CD4-positive, alpha-beta T cell treated with Interleukin-12 subunit alpha and Interleukin-12 subunit beta, for 1 hour (primary cell): Measurements from ENCODE around the gene ATP6V1C2.
"Not testable (repeated sequence)": the region's sequence is repeated elsewhere in the genome, so short reads cannot be mapped to it uniquely, and the experiment has no call there.

Experiments used
- DNase-seq: peaks from one replicate; pipeline ENCODE4 v3.0.0-alpha.2; 2020

Gene ATP6V1C2

DNA sequence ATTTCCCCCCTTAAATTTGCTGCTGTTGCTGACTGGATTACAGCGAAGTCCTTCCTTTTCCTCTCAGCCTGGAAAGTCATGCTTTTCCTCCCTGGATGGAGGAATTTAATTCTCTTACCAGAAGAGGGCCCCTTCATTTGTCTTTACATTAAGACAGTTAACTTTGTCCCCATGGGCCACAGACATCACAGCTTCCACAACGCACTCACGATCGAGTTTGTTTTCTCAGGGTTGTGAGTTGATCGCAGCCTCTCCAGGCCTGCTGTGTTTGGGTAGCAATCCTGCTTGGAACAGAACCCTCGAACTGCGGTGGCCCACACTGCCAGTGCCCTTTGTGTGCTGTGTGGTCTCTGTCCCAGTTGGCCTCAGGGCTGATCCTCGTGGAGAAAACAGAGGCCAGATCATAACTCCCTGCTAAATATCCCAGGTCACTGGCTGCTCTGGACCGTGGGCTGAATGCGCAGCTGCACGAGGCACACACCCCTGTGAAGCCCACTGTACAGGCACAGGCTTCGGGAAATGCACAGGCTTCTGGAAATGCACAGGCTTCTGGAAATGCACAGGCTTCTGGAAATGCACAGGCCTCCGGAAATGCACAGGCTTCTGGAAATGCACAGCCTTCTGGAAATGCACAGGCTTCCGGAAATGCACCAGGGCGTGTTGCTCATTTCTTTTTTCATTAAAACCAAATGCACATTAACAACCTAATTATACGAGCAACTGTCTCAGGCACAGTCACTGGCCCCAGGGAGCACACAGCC, 93.3 kb downstream of the ATP6V1C2 start:
- no peak for DNase-seq

DNA sequence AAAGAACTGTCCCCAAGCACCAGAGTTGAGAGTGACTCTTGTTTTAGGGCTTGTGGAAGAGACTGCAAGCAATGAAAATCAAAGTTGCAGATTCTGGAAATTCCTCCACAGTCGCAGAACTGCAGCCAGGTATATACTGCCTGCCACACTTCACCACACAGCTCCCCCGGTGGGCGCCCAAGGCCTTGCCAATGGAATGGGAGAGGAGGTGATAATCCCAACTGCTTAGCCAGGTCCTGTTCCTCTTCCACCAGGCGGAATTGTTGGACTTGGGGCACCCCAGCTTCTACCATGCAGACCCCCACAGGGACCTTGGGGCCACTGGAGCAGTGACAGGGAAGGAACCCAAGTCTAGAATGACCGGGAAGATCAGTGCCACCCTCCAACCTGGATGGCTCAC, 96.0 kb downstream of the ATP6V1C2 start:
- DNase-seq: no peak

DNA sequence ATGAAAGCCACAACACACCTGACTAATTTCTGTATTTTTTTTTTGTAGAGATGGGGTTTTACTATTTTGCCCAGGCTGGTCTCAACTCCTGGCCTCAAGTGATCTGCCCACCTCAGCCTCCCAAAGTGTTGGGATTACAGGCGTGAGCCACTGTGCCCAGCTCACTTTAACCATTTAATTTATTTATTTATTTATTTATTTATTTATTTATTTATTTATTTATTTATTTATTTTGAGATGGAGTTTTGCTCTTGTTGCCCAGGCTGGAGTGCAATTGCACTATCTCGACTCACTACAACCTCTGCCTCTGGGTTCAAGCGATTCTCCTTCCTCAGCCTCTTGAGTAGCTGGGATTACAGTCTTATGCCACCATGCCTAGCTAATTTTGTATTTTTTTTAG, 96.9 kb downstream of the ATP6V1C2 start:
- DNase-seq: not testable (repeated sequence)

DNA sequence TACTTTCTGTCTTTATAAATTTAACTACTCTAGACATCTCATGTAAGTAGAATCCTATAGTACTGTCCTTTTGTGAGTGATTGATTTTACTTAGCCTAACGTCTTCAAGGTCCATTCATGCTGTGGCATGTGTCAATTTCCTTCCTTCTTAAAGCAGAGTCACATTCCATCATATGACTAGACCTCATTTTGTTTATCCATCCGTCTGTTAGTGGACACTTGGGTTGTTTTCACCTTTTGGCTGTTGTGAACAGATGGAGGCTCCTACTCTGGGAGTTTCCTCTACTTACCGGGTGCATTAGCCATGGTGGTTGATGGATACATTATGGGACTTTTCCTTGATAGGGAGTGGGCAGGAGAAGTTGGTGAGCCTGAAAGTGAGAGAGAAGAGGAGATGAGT, 97.6 kb downstream of the ATP6V1C2 start:
- no peak for DNase-seq

DNA sequence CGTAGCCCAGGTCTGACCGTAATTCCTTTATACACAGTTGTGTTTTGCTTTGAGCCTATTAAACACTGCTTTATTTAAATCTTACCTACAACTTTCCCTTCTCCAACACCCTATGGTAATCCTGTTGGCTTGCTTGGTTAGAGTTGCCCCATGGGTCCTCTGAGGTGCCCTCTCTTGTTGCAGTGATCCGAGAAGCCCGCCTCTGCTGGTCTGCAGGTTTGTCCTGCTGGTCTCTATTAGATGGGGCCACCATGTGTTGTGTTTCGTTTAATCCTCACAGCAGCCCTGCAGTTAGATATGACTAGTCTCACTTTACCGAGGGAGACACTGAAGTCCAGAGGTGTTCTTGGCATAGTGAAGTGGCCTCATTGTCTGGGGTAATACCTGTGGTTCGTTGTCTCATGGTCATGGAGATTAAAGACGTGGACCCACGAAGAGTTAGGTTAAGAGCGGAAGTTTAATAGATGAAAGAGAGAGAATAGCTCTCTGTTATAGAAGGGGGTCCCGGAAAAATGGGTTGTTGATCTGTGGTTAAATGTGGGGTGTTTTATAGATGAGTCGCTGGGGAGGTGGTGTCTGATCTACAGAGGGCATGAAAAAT, 98.4 kb downstream of the ATP6V1C2 start:
- DNase-seq: no peak

DNA sequence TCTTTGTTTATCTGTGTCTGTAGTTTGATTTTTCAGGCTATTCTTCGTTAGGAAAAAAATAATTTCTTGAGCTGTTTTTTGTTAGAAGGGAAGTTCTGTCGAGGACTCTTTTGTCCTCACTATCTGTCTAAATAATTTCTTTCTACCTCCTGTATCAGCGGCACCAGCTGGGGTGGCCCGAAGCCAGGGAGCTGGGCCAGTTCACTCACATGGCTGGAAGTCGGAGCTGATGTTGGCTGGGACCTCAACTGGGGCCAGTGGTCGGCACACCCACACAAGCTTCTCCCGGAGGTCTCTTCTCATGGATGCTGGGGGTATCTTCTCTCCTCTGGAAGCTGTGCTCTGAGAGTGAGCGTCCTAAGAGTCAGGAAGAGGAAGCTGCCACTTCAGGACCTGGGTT, 99.1 kb downstream of the ATP6V1C2 start:
- DNase-seq: no peak

DNA sequence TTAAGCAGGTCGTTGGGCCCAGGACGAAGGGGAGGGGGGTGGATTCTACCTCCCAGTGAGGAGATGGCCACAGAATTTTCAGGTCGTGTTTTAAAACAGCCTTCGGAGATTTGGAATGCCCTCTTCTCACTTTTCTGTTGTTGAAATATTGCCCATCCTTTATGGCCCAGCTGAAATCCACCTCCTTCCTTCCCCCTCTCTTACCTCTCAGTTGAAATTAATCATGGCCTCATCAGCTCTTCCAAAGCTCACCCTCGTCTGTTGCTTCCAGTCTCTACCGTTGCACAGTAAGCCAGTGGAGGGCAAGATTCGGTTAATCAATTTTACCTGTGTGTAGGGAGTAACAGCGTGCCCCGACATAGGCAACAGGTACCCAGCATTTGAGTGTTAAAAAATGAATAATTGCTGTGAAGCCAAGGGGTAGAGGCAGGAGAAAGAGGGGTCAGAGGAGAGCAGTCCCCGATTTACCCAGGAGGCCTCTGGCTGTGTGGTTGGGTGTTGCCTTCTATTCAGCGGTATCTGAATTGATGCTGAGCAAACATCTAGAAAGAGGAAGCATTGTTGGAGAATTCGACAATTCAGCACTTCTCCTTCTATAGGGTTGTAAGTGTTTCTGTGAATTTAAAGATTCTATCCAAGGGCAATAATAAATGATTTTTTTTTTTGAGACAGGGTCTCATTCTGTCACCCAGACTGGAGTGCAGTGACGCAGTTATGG, 99.7 kb downstream of the ATP6V1C2 start:
- no peak for DNase-seq

DNA sequence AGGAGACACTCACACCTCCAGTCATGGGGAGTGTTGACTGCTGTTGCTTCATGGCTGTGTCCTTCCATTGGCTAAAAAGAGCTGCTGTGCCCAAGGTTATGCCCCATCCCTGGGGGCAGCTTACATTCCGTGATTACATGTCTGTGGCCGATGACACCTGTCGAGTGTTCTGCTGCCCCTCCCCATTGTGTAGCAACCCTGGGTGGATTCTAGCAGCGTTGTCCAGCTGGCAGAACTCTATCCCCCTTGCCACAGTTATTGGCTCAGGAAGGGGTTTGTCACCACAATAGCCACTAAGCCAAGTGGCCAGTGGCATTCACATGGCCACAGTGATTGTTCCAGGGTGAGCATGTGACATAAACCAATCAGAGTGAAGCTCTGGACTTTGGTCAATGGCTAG, 102.8 kb downstream of the ATP6V1C2 start:
- DNase-seq: no peak

DNA sequence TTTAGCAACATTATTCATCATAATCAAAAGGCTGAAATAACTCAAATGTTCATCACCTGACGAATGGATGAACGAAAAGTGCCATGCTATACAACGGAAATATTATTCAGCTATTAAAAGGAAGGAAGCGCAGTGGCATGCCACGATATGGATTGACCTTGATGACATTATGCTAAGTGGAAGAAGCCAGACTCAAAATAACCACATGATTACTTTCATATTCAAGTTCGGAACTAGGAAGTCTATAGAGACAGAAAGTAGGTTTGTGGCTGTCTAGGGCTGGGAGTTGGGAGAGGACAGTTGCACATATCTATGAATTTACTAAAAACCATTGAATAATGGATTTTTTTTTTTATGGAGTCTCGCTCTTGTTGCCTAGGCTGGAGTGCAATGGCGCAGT, 104.6 kb downstream of the ATP6V1C2 start:
- DNase-seq: no peak

DNA sequence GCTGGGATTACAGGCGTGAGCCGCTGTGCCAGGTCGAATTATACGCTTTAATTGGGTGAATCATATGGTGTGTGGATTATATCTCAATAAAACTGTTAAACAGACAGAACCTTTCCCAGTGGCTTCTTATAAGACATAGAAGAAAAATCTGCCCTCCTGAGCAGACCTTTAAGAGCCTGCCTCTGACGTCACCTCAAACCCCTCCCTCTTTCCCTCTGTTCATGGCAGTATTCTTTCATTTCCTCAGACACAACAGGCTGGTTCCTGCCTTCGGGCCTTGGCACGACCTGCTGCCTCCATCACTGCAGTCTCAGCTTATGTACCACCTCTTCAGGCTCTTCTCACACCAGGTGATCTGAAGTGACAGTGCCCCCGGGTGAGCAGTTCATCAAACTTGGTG, 105.2 kb downstream of the ATP6V1C2 start:
- DNase-seq: no peak

DNA sequence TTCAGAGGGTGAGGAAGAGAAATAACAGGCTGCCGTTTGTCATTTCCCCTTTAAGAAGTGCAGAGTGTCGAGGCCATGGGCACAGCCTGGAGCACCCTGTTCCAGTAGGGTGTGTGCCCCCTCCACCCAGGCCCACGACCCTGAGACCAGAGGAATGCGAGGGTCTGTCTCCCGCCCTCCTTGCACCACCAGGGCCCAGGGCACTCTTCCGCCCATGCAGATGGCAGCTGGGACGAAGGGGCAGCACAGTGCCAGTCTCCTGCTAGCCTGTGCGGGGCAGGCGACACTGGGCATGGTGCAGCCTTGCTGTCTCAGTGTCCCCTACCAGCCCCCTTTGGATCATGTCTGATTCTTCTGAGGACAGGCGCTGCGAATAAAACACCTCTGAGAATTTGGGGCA, 106.9 kb downstream of the ATP6V1C2 start:
- DNase-seq: no peak

DNA sequence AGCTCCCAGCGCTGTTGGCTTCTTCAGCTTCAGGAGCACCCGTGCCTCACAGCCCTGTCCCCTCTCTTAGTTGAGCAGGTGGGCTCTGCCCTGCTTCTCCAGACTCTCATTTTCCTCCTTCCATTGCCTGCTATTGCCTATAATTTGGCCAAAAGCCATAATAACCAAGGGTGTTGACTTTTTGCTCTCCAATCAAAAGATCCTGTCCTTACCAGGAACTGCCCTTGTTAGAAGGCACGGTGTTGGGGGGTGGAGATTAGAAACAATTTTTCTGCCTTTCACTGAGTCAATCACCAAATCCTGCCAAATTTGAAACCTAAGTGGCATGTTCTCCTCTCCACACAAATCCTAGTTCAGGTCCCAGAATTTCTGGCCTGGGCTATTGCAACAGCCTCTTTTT, 107.9 kb downstream of the ATP6V1C2 start:
- no peak for DNase-seq

DNA sequence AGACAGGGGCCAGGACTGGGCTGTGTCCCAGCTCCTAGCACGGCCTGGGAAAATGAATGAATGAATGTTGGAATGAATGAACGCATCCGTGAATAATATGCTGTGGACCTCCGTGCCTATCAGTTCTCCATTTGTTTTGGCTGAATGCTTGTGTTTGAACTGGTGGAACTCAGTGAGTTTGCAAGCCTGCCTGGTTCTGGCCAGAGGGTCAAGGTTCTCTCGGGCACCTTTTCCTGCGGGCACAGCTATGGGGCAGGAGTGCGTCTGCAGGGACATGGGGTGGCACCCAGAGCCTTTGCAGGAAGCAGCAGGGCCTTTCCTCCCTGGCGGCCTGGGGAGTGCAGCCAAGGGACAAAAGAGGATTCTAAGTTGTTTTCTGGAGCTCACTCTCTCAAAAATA, 108.8 kb downstream of the ATP6V1C2 start:
- DNase-seq: no peak

DNA sequence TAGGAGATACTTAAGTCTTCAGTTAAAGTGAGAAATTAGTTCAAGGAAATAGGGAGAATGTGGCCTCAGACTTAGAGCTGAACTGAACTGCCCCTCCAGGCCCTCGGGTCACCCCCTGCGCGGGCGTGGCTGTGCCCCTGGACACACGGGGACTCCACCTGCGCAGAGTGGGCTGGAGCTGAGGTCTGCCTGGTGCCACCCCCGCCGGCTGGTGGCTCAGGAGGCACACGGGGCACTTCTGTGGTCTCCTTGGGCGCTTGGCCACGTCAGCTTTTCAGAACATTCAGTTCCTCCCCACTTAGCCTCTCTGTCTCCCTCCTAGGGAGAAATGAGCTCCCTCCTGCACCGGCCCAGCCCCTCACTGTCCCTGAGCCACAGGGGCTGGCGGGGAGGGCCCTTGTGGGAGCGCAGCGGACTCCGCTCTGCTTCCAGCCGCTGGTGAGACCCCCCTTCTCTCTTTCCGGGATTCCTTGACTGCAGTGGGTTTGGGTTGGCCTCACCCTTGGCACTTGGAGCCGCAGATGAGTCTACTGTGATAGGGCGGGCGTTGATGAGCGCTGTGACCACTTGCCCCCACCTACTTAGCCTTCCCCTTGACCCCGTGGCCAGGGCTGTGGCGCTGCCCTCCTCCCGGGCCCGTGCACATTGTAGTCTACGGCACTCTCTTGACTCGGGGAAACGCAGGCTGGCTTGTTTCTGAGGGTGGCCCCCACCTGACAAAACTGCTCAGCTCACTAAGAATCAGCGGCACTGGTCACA, 109.4 kb downstream of the ATP6V1C2 start:
- no peak for DNase-seq

DNA sequence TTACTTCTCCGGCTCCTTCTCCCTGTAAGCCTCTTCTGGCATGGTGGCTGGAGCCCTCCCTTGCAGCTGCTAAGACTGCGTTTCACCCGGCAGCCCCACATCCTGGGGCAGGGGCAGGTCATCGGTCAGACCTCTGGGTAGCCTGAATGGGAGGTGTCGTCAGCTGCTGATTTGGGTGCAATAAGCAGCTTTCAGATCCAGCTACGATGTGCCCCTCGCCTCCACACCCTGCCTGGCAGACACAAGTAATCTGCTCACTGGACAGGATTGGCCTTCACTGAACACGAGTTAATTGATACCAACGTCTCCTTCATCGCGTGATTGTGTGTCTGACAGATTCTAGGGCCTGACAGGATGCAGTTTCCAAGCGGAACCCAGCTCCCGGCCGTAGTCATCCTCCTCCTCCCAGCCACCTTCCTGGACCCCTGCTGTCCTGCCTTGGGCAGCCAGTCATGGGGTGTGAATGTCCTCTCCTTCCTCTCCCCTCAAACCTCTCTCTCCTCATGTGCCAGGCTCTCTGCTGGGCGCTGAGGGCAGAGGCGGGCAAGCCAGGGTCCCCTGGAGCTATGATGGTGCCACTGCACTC, 110.1 kb downstream of the ATP6V1C2 start:
- DNase-seq: no peak

DNA sequence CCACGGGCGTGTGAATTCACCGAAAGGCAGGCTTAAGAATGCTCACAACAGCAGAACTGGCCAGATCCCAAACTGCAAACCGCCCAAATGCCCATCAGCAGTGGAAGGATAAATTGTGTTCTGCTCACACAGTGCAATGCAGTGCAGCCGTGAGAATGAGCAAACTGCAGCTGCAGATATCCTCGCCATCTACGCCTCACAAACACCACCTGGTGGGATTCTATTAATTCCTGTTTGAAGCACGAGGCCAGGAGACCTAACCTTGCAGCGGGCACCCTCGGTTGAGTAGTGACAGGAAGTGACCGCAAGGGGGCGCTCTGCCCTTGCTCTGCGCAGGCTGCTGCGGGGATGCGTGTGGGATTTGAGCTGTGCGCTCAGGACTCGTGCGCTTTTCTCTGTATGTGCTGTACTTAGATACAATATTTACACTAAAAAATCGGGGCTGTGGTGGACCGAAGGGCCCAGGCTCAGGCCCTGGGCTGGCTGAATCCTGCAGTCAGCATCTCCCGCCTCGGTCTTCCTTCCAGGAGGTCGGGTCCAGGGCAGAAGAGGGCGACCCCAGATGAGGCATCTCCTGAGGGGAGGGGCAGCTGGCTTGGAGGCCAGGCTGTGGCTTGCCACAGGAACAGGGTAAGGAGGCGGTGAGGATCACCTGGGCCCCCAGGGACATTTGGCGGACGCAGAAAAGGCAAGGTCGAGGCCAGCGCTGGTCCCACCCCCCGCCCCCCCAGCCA, 110.9 kb downstream of the ATP6V1C2 start:
- DNase-seq: peak; percentile 82

DNA sequence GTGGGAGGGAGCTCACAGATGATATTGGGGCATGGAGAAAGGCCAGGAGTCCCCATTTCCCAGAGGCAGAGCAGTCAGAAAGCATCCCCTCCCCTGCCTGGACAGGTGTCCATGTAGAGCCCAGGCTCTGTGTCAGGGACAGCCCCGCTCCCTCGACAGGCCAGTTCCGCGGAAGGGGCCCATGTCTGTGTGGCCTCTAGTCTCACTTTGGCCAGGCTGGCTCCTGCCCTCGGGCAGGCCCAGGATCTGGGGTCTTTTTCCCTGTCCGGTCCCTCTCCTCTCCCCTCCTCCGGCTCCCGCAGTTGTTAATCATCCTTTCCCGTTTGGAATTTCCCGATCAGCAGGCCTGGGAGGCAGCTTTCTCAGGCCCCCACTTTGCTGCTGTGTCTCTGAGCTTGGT, 111.6 kb downstream of the ATP6V1C2 start:
- DNase-seq: no peak

DNA sequence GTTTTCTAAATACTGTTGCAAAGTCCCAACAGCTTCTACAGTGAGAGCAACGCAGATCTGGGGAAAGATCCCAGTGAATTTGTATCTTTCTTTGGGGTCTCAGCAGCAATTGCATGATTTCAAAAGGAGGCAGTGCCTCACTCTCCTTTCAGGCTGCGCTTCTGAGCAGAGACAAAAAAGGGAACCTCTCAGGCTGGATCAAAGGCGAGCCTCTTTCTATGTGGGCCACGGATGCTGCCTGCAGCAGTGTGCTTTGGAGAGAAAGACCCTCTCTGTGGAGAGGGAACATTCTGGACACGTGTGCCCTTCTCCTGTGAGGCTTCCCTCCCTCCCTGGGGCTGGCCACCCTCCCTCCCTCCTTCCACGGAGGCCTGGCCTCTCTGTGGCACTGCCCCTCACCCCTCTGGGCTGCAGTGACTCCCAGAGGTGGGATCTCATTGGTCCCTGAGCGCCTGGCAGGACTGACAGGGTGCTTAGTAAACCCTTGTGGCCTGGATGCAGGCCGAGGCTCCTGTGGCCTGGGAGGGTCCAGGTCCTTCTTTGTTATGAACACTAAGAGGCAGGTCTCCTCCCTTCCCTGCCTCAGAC, 112.7 kb downstream of the ATP6V1C2 start:
- DNase-seq: no peak
